CD14-positive monocyte (primary cell): ENCODE data around the gene EEIG1. TPM values are rescaled to one million over a fixed set of nuclear protein-coding genes. Genes with fewer than 3 reads are reported as not detected.

Source experiments
- DNase-seq, 3 donors: peaks; one replicate each; pipeline ENCODE4 v3.0.0-alpha.2; 2011 to 2022
- H2AFZ ChIP-seq: 2 replicates; pipeline ENCODE4 v1.6.0; 2012; ENCODE audit warnings: mild to moderate bottlenecking, low read depth, low read length, inconsistent platforms; ENCODE audit not compliant: insufficient read depth, poor library complexity, severe bottlenecking
- H3K27ac ChIP-seq, 2 donors: 1 replicate in 1 of 2; 2 replicates in 1 of 2; pipeline ENCODE4 v1.5.1; 2012 to 2013; ENCODE audit warnings: low read length in 2 of 2, control low read depth in 1 of 2, inconsistent platforms in 1 of 2, low read depth in 1 of 2, mild to moderate bottlenecking in 1 of 2
- H3K27me3 ChIP-seq, 2 donors: one replicate each; pipeline versions ENCODE4 v1.6.0 to v1.6.1; 2011 to 2013; ENCODE audit warnings: low read length in 2 of 2; ENCODE audit not compliant: control insufficient read depth in 2 of 2, insufficient read depth in 2 of 2
- H3K36me3 ChIP-seq, 2 donors: replicated peaks in 1 of 2; 1 replicate in 1 of 2; 2 replicates in 1 of 2; pipeline versions ENCODE4 v1.5.1 to v1.6.1; 2012 to 2013; ENCODE audit warnings: low read length in 2 of 2, control low read depth in 1 of 2, inconsistent platforms in 1 of 2, mild to moderate bottlenecking in 1 of 2; ENCODE audit not compliant: insufficient read depth in 2 of 2, control insufficient read depth in 1 of 2
- H3K4me1 ChIP-seq, 2 donors: 1 replicate in 1 of 2; 2 replicates in 1 of 2; pipeline versions ENCODE4 v1.5.1 to v1.6.1; 2012 to 2013; ENCODE audit warnings: low read length in 2 of 2, control low read depth in 1 of 2, inconsistent platforms in 1 of 2, mild to moderate bottlenecking in 1 of 2, moderate library complexity in 1 of 2; ENCODE audit not compliant: insufficient read depth in 2 of 2, control insufficient read depth in 1 of 2
- H3K4me2 ChIP-seq: replicated peaks from 2 replicates; pipeline ENCODE3; 2012; ENCODE audit warnings: low read length, moderate library complexity, mild to moderate bottlenecking; ENCODE audit not compliant: poor library complexity, severe bottlenecking; ENCODE audit errors: extremely low read depth
- H3K4me3 ChIP-seq, 3 experiments: fragments of 200-600 bp in 1 of 3; sonication (generic) in 1 of 3; replicated peaks in 1 of 3; 1 replicate in 2 of 3; 2 replicates in 1 of 3; pipeline ENCODE4 v1.5.1; 2011 to 2013; ENCODE audit warnings: low read length in 3 of 3, mild to moderate bottlenecking in 3 of 3, control low read depth in 2 of 3, low read depth in 2 of 3, inconsistent platforms in 1 of 3, moderate library complexity in 1 of 3
- H3K79me2 ChIP-seq: 2 replicates; pipeline ENCODE4 v1.6.0; 2012; ENCODE audit warnings: mild to moderate bottlenecking, control low read depth, inconsistent platforms, low read length, moderate library complexity; ENCODE audit not compliant: insufficient read depth
- H3K9ac ChIP-seq: 2 replicates; pipeline ENCODE4 v1.6.0; 2017; ENCODE audit warnings: low read length, mild to moderate bottlenecking; ENCODE audit not compliant: insufficient read depth, poor library complexity, severe bottlenecking
- H3K9me3 ChIP-seq, 2 donors: replicated peaks in 1 of 2; 1 replicate in 1 of 2; 2 replicates in 1 of 2; pipeline versions ENCODE4 v1.5.1 to v1.6.1; 2012 to 2013; ENCODE audit warnings: low read length in 2 of 2, control low read depth in 1 of 2; ENCODE audit not compliant: control insufficient read depth in 1 of 2, insufficient read depth in 1 of 2
- H4K20me1 ChIP-seq: 2 replicates; pipeline ENCODE4 v1.6.0; 2012; ENCODE audit warnings: mild to moderate bottlenecking, low read length, control low read depth, moderate library complexity; ENCODE audit not compliant: insufficient read depth
- H3K27ac Mint-ChIP-seq, 7 donors: one replicate each; pipeline ENCODE4 v1.8.0; 2020; ENCODE audit warnings: mild to moderate bottlenecking in 7 of 7, mixed read lengths in 7 of 7, moderate library complexity in 6 of 7, inconsistent platforms in 2 of 7
- H3K27me3 Mint-ChIP-seq, 3 donors: one replicate each; pipeline ENCODE4 v1.8.0; 2021 to 2022; ENCODE audit warnings: low read depth in 3 of 3, mild to moderate bottlenecking in 3 of 3, mixed read lengths in 3 of 3, moderate library complexity in 3 of 3, inconsistent platforms in 1 of 3
- H3K36me3 Mint-ChIP-seq, 2 donors: one replicate each; pipeline ENCODE4 v1.8.0; 2020; ENCODE audit warnings: mixed read lengths in 2 of 2, inconsistent platforms in 1 of 2, mild to moderate bottlenecking in 1 of 2
- H3K4me1 Mint-ChIP-seq: one replicate; pipeline ENCODE4 v1.8.0; 2020; ENCODE audit warnings: mild to moderate bottlenecking, mixed read lengths
- H3K4me3 Mint-ChIP-seq, 2 donors: one replicate each; pipeline ENCODE4 v1.8.0; 2020; ENCODE audit warnings: mild to moderate bottlenecking in 2 of 2, mixed read lengths in 2 of 2, moderate library complexity in 1 of 2
- H3K9me3 Mint-ChIP-seq, 7 donors: one replicate each; pipeline ENCODE4 v1.8.0; 2020 to 2022; ENCODE audit warnings: mixed read lengths in 7 of 7, mild to moderate bottlenecking in 6 of 7, moderate library complexity in 6 of 7, inconsistent platforms in 2 of 7
- CTCF ChIP-seq: fragments of 200-600 bp; IDR thresholded peaks from one replicate; pipeline ENCODE4 v1.8.0; 2022; ENCODE audit warnings: antibody characterized with exemption, mild to moderate bottlenecking
- WGBS: methylation state at CpG from one replicate; pipeline ENCODE4 v1.1.5; 2013; ENCODE audit warnings: missing lambda C conversion rate; ENCODE audit not compliant: insufficient coverage; 5-methylcytosine and 5-hydroxymethylcytosine counted together
- intact Hi-C, 2 donors: fragments of 100-400 bp; cut with micrococcal nuclease; formaldehyde crosslinking; loops; one replicate each; pipeline versions ENCODE4 v1.15.0 to v1.15.1; 2023
- polyA plus RNA-seq, 3 donors: library from polyadenylated mRNA; depleted of rRNA in 1 of 3; unstranded in 2 of 3; stranded (reverse) in 1 of 3; fragments of 300-500 nt in 2 of 3; fragments of >200 nt in 1 of 3; fragmentation: Illumina TruSeq in 2 of 3; gene quantifications; 1 replicate in 2 of 3; 2 replicates in 1 of 3; pipeline ENCODE4 v1.2.3, GENCODE V29; 2012 to 2021

The EEIG1 gene
- polyA plus RNA-seq, 3 donors, result 0.86 to 2.3 (median 2.1) TPM

GRCh38 chr9:128008171-128008570 is 27.4 kb upstream of the EEIG1 start:
- H3K27ac Mint-ChIP-seq, result peak overlapping the region in 5 of 7 donors; percentile 40 to 80 (median 54)
- TF ChIP-seq CTCF, result no peak
- H3K4me1 Mint-ChIP-seq, result peaks cover 30% of the 10 kb centered on the region
- peaks cover 33 to 45% of the 10 kb centered on the region in 2 donors for H3K4me1 ChIP-seq
- H3K79me2 ChIP-seq, result no peaks in the 10 kb centered on the region
- peaks cover 7 to 26% (median 13%) of the 10 kb centered on the region in 3 donors for H3K27me3 Mint-ChIP-seq
- H2AFZ ChIP-seq, result no peak overlapping the region
- no peak overlapping the region for H3K4me3 ChIP-seq
- no peak overlapping the region for H3K27ac ChIP-seq
- H3K36me3 Mint-ChIP-seq, result peaks cover 0 to 4% of the 10 kb centered on the region in 2 donors
- H3K9ac ChIP-seq, result no peak overlapping the region
- H3K4me2 ChIP-seq, result peak overlapping the region; percentile 52
- H3K9me3 Mint-ChIP-seq, result peaks cover 2 to 7% (median 4%) of the 10 kb centered on the region in 7 donors
- DNase-seq, result no peak
- peaks cover 0 to 3% of the 10 kb centered on the region in 2 donors for H3K27me3 ChIP-seq
- WGBS, result 93% methylated on average over 3 of the region's 5 CpGs
- intact Hi-C loops, result no loop called here
- H4K20me1 ChIP-seq, result no peaks in the 10 kb centered on the region
- no peaks in the 10 kb centered on the region for H3K36me3 ChIP-seq
- peaks cover 0 to 4% of the 10 kb centered on the region in 2 donors for H3K9me3 ChIP-seq
- peak overlapping the region in 1 of 2 donors; percentile 75 for H3K4me3 Mint-ChIP-seq

- H3K4me3 Mint-ChIP-seq, result peak overlapping the region; percentile 45 to 75
- Histone ChIP-seq H3K27ac (peak overlapping the region in 1 of 2 donors; percentile 3), H3K4me3 (peak overlapping the region in 1 of 3 experiments; percentile 10), H3K4me2 (peak overlapping the region; percentile 52), H3K9me3 (peaks cover 0 to 4% of the 10 kb centered on the region in 2 donors), H3K9ac (no peak overlapping the region), H3K27me3 (peaks cover 0 to 3% of the 10 kb centered on the region in 2 donors), H4K20me1 (no peaks in the 10 kb centered on the region), H3K4me1 (peaks cover 33 to 45% of the 10 kb centered on the region in 2 donors), H2AFZ (no peak overlapping the region), H3K36me3 (no peaks in the 10 kb centered on the region), H3K79me2 (no peaks in the 10 kb centered on the region)
- 5% methylated on average over 4 of the region's 10 CpGs for WGBS
- H3K27me3 Mint-ChIP-seq, result peaks cover 7 to 27% (median 13%) of the 10 kb centered on the region in 3 donors
- peak; percentile 90 to 92 (median 92) for DNase-seq
- peaks cover 0 to 4% of the 10 kb centered on the region in 2 donors for H3K36me3 Mint-ChIP-seq
- intact Hi-C loops, result no loop called here
- H3K27ac Mint-ChIP-seq, result peak overlapping the region; percentile 49 to 87 (median 61)
- peaks cover 2 to 7% (median 4%) of the 10 kb centered on the region in 7 donors for H3K9me3 Mint-ChIP-seq
- peaks cover 30% of the 10 kb centered on the region for H3K4me1 Mint-ChIP-seq
- TF ChIP-seq CTCF, result no peak
Measured at GRCh38 chr9:128007566-128008138, 26.9 kb upstream of the EEIG1 start.
